Nephron progenitor cell (in vitro differentiated cells): ENCODE measurements around the gene MYO7B.

Source experiments
- DNase-seq: peaks from one replicate; pipeline ENCODE4 v3.0.0; 2021
- H3K27ac Mint-ChIP-seq: 2 replicates; pipeline ENCODE4 v1.8.0; 2021; ENCODE audit warnings: mild to moderate bottlenecking, moderate library complexity, mixed read lengths
- H3K27me3 Mint-ChIP-seq: 2 replicates; pipeline ENCODE4 v1.8.0; 2021; ENCODE audit warnings: mild to moderate bottlenecking, low read depth, mixed read lengths; ENCODE audit not compliant: poor library complexity
- H3K36me3 Mint-ChIP-seq: 2 replicates; pipeline ENCODE4 v1.8.0; 2021; ENCODE audit warnings: low read depth, mixed read lengths
- H3K4me1 Mint-ChIP-seq: 2 replicates; pipeline ENCODE4 v1.8.0; 2021; ENCODE audit warnings: mixed read lengths
- H3K4me3 Mint-ChIP-seq: 2 replicates; pipeline ENCODE4 v1.8.0; 2021; ENCODE audit warnings: mild to moderate bottlenecking, moderate library complexity, mixed read lengths
- H3K9me3 Mint-ChIP-seq: 2 replicates; pipeline ENCODE4 v1.8.0; 2021; ENCODE audit warnings: mild to moderate bottlenecking, moderate library complexity, mixed read lengths
- CTCF ChIP-seq: fragments of 200-600 bp; sonication (generic); IDR thresholded peaks from 2 replicates; pipeline ENCODE4 v1.5.0; 2021; ENCODE audit warnings: antibody characterized with exemption

The MYO7B gene

GRCh38 chr2:127660291-127660578, 124.8 kb downstream of the MYO7B start:
- H3K27me3 Mint-ChIP-seq: peaks cover 37% of the 10 kb centered on the region
- no peak for DNase-seq
- TF ChIP-seq CTCF: no peak
- H3K36me3 Mint-ChIP-seq: no peaks in the 10 kb centered on the region
- peaks cover 32% of the 10 kb centered on the region for H3K4me1 Mint-ChIP-seq
- H3K27ac Mint-ChIP-seq: no peak overlapping the region
- H3K9me3 Mint-ChIP-seq: no peaks in the 10 kb centered on the region
- no peak overlapping the region for H3K4me3 Mint-ChIP-seq

- no peaks in the 10 kb centered on the region for H3K9me3 Mint-ChIP-seq
- H3K4me1 Mint-ChIP-seq: peaks cover 32% of the 10 kb centered on the region
- no peaks in the 10 kb centered on the region for H3K36me3 Mint-ChIP-seq
- peaks cover 46% of the 10 kb centered on the region for H3K27me3 Mint-ChIP-seq
- H3K27ac Mint-ChIP-seq: no peak overlapping the region
- DNase-seq: no peak
- no peak for TF ChIP-seq CTCF
- H3K4me3 Mint-ChIP-seq: no peak overlapping the region
Measured at GRCh38 chr2:127661072-127661649, 125.7 kb downstream of the MYO7B start.

GRCh38 chr2:127661949-127662510, 126.5 kb downstream of the MYO7B start:
- Mint-ChIP-seq H3K36me3 (no peaks in the 10 kb centered on the region), H3K27me3 (peaks cover 55% of the 10 kb centered on the region), H3K4me1 (peaks cover 32% of the 10 kb centered on the region), H3K9me3 (no peaks in the 10 kb centered on the region), H3K4me3 (no peak overlapping the region), H3K27ac (no peak overlapping the region)
- no peak for TF ChIP-seq CTCF
- DNase-seq: peak; percentile 3

GRCh38 chr2:127662937-127663565, 127.6 kb downstream of the MYO7B start:
- Mint-ChIP-seq H3K27ac (no peak overlapping the region), H3K4me3 (no peak overlapping the region), H3K4me1 (peaks cover 32% of the 10 kb centered on the region), H3K36me3 (no peaks in the 10 kb centered on the region), H3K27me3 (peaks cover 64% of the 10 kb centered on the region), H3K9me3 (peaks cover 6% of the 10 kb centered on the region)
- DNase-seq: peak; percentile 2
- no peak for TF ChIP-seq CTCF

- Mint-ChIP-seq H3K4me1 (peaks cover 32% of the 10 kb centered on the region), H3K4me3 (peak overlapping the region; percentile 30), H3K9me3 (peaks cover 6% of the 10 kb centered on the region), H3K27me3 (peaks cover 68% of the 10 kb centered on the region), H3K36me3 (no peaks in the 10 kb centered on the region), H3K27ac (no peak overlapping the region)
- TF ChIP-seq CTCF: no peak
- no peak for DNase-seq
Measured at GRCh38 chr2:127663566-127664064, 128.1 kb downstream of the MYO7B start.
